ENCODE results near the gene PPFIA2.

Gene PPFIA2

GRCh38 chr12:81759190-81760051 is at the start of gene PPFIA2:
PPFIA2 (minus strand) TSS chr12:81759350.
- no peaks in the 10 kb centered on the region for H4K20me1 ChIP-seq (ENCODE audit: insufficient read depth, low read length, poor library complexity, severe bottlenecking)
- H3K9me3 ChIP-seq (ENCODE audit: insufficient read depth, low read depth, low read length): no peaks in the 10 kb centered on the region
- no peaks in the 10 kb centered on the region for H3K27me3 ChIP-seq (ENCODE audit: insufficient read depth, low read length, poor library complexity, severe bottlenecking)
- H3K4me2 ChIP-seq (ENCODE audit: low read depth, low read length, poor library complexity, severe bottlenecking): no peak within 1 kb of the TSS
- H3K4me3 ChIP-seq (ENCODE audit: low read length, poor library complexity, severe bottlenecking): no peak within 1 kb of the TSS
- H3K36me3 ChIP-seq (ENCODE audit: insufficient read depth, low read length): no peaks in the 10 kb centered on the region
- no peaks in the 10 kb centered on the region for H3K9me2 ChIP-seq (replicated peaks; ENCODE audit: low read depth, low read length)
- H3K4me1 ChIP-seq (ENCODE audit: insufficient read depth, low read length, poor library complexity, severe bottlenecking): no peaks in the 10 kb centered on the region
- H3K79me2 ChIP-seq (ENCODE audit: insufficient read depth, low read length): no peaks in the 10 kb centered on the region
- H3F3A ChIP-seq (ENCODE audit: low read depth): no peaks in the 10 kb centered on the region
- no peak within 1 kb of the TSS for H3K9ac ChIP-seq (ENCODE audit: low read depth, low read length, poor library complexity, severe bottlenecking)
- no peak within 1 kb of the TSS for H2AFZ ChIP-seq (ENCODE audit: low read length)
- TF ChIP-seq CTCF (conservative IDR thresholded peaks at IDR 0.05; ENCODE audit: low read length): no peak
- no peak for TF ChIP-seq EZH2phosphoT487 (IDR thresholded peaks at IDR 0.05; ENCODE audit: borderline replicate concordance)

- Histone ChIP-seq H2AFZ (ENCODE audit: low read length) (no peak overlapping the region), H3K4me1 (ENCODE audit: insufficient read depth, low read length, poor library complexity, severe bottlenecking) (no peaks in the 10 kb centered on the region), H3K27me3 (ENCODE audit: insufficient read depth, low read length, poor library complexity, severe bottlenecking) (no peaks in the 10 kb centered on the region), H3K4me3 (ENCODE audit: low read length, poor library complexity, severe bottlenecking) (no peak overlapping the region), H3K79me2 (ENCODE audit: insufficient read depth, low read length) (no peaks in the 10 kb centered on the region), H4K20me1 (ENCODE audit: insufficient read depth, low read length, poor library complexity, severe bottlenecking) (no peaks in the 10 kb centered on the region), H3K4me2 (ENCODE audit: low read depth, low read length, poor library complexity, severe bottlenecking) (no peak overlapping the region), H3K36me3 (ENCODE audit: insufficient read depth, low read length) (no peaks in the 10 kb centered on the region), H3F3A (ENCODE audit: low read depth) (no peaks in the 10 kb centered on the region), H3K9ac (ENCODE audit: low read depth, low read length, poor library complexity, severe bottlenecking) (no peak overlapping the region), H3K9me2 (replicated peaks; ENCODE audit: low read depth, low read length) (no peaks in the 10 kb centered on the region), H3K9me3 (ENCODE audit: insufficient read depth, low read depth, low read length) (no peaks in the 10 kb centered on the region)
- TF ChIP-seq CTCF (conservative IDR thresholded peaks at IDR 0.05; ENCODE audit: low read length) (no peak), EZH2phosphoT487 (IDR thresholded peaks at IDR 0.05; ENCODE audit: borderline replicate concordance) (no peak)
These were observed 41.4 kb upstream of the PPFIA2 start for GRCh38 chr12:81800298-81801148.

GRCh38 chr12:81798294-81798693 is 39.1 kb upstream of the PPFIA2 start:
- Histone ChIP-seq H4K20me1 (ENCODE audit: insufficient read depth, low read length, poor library complexity, severe bottlenecking) (no peaks in the 10 kb centered on the region), H3K9me2 (replicated peaks; ENCODE audit: low read depth, low read length) (no peaks in the 10 kb centered on the region), H3K9ac (ENCODE audit: low read depth, low read length, poor library complexity, severe bottlenecking) (no peak overlapping the region), H3K27me3 (ENCODE audit: insufficient read depth, low read length, poor library complexity, severe bottlenecking) (no peaks in the 10 kb centered on the region), H2AFZ (ENCODE audit: low read length) (no peak overlapping the region), H3K4me3 (ENCODE audit: low read length, poor library complexity, severe bottlenecking) (no peak overlapping the region), H3K36me3 (ENCODE audit: insufficient read depth, low read length) (no peaks in the 10 kb centered on the region), H3K4me1 (ENCODE audit: insufficient read depth, low read length, poor library complexity, severe bottlenecking) (no peaks in the 10 kb centered on the region), H3K79me2 (ENCODE audit: insufficient read depth, low read length) (no peaks in the 10 kb centered on the region), H3F3A (ENCODE audit: low read depth) (no peaks in the 10 kb centered on the region), H3K4me2 (ENCODE audit: low read depth, low read length, poor library complexity, severe bottlenecking) (no peak overlapping the region), H3K9me3 (ENCODE audit: insufficient read depth, low read depth, low read length) (no peaks in the 10 kb centered on the region)
- TF ChIP-seq EZH2phosphoT487 (IDR thresholded peaks at IDR 0.05; ENCODE audit: borderline replicate concordance): no peak
- TF ChIP-seq CTCF (conservative IDR thresholded peaks at IDR 0.05; ENCODE audit: low read length): no peak

All from Loucy (cell line).